Measurements from ENCODE around the gene WDR76. TPM values are rescaled to one million over a fixed set of nuclear protein-coding genes. Genes with fewer than 3 reads are reported as not detected.
"Not testable (repeated sequence)": the region's sequence is repeated elsewhere in the genome, so short reads cannot be mapped to it uniquely, and the experiment has no call there.

WDR76 gene
- total RNA-seq, 1 experiment from 2014 or later = 69.1 TPM

DNA sequence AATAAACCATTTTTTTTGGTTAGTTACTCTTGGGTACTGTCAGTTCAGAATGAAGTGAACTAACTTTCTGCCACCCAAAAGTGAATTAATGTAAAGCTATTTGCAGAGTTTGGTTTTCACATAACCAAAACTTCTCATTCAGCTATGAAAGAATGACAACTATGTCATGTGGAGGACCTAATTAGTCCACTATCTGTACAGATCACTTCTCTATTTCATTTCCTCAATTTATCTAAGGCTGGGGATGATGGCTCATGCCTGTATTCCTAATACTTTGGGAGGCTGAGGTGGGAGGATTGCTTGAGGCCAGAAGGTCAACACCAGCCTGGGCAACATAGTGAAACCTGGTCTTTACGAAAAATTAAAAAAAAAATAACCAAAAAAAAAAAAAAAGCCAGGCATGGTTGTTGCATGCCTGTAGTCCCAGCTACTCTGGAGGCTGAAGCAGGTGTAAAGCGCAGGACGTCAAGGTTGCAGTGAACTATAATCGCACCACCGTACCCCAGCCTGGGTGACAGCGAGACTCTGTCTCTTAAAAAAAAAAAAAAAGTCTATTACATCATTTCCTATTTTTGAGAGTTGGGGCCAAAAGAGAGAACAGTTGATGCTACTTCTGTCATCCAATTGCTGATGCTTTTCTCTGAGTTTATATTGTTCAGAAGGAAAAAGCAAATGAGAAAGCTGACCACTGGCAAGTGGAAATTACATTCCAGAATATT, 17.7 kb upstream of the WDR76 start:
- in situ Hi-C loops (cut with HindIII; ENCODE audit: low sequenced_read_pairs) = no loop called here
- DNase-seq (ENCODE audit: low spot score) = no peak

DNA sequence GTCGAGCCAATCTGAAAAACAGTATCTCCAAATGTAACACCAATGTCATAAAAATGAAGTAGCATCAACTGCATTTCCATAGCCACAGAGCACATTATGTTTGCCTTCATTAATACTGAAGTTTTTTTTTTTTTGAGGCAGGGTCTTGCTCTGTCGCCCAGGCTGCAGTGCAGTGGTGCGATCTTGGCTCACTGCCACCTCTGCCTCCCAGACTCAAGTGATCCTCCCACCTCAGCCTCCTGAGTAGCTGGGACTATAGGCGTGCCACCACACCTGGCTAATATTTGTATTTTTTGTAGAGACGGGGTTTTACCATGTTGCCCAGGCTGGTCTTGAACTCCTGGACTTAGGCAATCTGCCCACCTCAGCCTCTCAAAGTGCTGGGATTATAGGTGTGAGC, 11.7 kb upstream of the WDR76 start:
- in situ Hi-C loops (cut with HindIII; ENCODE audit: low sequenced_read_pairs); DNase-seq (ENCODE audit: low spot score): not testable (repeated sequence)

DNA sequence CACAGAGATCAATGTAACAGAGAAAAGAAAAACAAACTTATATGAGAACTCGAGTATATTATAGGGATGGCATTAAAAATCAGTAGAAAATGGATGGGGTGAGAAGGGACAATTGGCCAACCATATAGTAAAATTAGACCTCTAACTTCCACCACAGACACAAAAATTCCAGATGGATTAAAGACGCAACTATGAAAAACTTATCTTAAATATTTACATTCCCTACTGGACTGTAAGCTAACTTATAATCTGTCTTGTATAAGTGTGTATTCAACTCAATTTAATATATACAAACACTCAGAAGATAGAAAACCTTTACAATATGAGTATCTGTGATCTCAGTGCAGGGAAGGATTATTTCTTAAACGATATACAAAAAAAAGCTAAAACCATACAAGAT, 5.3 kb upstream of the WDR76 start:
- DNase-seq (ENCODE audit: low spot score) = no peak
- in situ Hi-C loops (cut with HindIII; ENCODE audit: low sequenced_read_pairs) = no loop called here

DNA sequence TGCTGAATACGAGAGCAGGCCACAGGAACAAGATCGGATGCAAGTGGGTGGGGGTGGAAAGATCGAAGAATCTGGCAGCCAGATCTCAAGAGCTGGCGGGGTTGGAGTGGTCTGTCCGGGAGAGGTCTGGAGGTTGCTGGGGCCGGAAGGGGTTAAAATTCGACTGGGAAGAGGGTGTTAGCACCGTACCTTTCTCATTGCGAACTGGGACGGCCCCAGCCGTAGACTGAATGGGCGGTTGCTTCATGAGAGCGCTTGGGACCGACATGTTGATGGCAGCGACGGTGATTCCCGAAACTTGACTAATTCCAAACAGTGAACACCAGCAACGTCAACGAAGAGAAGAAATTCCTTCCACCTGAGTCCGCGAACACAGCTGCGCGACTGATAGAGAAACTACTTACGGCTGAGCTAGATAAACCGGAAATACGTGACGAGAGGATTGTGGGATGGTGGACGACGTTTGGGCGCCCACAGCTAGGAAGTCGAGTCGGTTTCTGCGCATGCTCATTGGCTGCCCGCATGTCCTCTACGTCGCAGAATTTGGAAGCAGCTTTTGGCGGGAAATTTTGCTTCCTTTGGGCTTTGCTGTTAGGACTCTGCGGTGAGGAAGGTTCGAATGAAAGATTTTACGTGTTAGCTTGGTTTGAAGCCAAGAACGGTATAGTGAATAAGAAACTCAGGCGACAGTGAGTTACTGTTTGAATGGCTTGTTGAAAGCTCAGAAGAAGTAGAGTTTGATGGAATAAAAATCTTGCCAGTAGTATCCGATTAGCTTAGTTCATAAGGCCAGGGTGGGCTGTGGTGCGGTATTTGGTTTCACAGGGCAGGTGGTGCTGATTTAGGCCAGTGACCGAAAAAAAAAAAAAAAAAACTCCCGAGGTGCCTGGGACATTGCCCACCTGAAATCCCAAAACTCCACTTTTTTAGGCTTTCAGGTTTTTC, 2.2 kb upstream of the WDR76 start, which contains the start of gene MFAP1:
Gene MFAP1, minus strand, starts transcription at position 389 of the 945 bp plus-strand sequence. Its CDS starts 121 bp downstream, at position 268.
- in situ Hi-C loops (cut with HindIII; ENCODE audit: low sequenced_read_pairs) = no loop called here
- peak; percentile 99 for DNase-seq (ENCODE audit: low spot score)

DNA sequence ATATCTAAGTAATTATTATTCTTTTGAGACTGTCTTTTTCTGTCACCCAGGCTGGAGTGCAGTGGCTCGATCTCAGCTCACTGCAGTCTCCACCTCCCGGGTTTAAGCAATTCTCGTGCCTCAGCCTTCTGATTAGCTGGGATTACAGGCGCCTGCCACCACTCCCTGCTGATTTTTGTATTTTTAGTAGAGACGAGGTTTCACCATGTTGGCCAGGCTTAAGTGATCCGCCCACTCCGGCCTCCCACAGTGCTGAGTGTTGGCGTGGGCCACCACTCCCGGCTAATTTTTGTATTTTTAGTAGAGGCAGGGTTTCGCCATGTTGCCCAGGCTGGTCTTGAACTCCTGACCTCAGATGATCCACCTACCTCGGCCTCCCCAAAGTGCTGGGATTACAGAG, 1.5 kb upstream of the WDR76 start:
- in situ Hi-C loops (cut with HindIII; ENCODE audit: low sequenced_read_pairs); DNase-seq (ENCODE audit: low spot score): not testable (repeated sequence)

DNA sequence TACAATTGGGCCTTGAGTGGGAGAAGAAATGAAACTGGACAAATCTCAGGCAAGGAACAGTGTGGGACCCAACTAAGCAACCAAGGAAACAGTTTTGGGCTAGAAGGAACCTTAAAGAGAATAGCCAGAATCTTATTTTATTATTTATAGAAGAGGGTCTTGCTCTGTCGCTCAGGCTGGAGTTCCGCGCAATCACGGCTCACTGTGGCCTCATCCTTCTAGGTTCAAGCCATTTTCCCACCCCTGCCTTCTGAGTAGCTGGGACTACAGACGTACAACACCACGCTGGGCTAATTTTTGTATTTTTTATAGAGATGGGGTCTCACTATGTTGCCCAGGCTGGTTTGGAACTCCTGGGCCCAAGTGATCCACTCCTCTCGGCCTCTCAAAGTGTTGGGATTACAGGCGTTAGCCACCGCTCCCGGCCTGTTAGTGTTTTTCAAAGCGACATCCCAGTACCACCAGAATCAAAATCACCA, 734 bp upstream of the WDR76 start:
- in situ Hi-C loops (cut with HindIII; ENCODE audit: low sequenced_read_pairs) = no loop called here
- no peak for DNase-seq (ENCODE audit: low spot score)

DNA sequence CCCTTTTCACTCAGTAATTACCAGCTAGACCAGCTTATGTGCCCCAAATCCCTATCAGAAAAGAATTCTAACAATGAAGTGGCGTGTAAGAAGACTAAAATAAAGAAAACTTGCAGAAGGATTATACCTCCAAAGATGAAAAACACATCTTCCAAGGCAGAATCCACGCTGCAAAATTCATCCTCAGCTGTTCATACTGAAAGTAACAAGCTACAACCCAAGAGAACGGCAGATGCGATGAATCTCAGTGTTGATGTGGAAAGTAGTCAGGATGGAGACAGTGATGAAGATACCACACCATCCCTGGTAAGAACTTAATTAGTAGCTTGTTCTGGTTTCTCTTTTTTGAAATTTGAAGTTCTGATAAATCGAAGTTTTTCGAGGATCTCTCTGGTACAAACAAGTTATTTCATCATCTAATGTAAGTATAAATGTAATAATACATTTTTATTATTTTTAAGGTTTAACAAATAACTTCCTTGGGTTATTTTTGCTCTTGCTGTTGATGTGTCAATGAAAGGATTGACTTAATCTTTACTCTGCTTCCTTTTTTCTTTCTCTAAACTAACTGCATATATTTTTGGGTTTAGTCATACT, 1.4 kb downstream of the WDR76 start:
- in situ Hi-C loops (cut with HindIII; ENCODE audit: low sequenced_read_pairs) = no loop called here
- DNase-seq (ENCODE audit: low spot score) = peak; percentile 57

DNA sequence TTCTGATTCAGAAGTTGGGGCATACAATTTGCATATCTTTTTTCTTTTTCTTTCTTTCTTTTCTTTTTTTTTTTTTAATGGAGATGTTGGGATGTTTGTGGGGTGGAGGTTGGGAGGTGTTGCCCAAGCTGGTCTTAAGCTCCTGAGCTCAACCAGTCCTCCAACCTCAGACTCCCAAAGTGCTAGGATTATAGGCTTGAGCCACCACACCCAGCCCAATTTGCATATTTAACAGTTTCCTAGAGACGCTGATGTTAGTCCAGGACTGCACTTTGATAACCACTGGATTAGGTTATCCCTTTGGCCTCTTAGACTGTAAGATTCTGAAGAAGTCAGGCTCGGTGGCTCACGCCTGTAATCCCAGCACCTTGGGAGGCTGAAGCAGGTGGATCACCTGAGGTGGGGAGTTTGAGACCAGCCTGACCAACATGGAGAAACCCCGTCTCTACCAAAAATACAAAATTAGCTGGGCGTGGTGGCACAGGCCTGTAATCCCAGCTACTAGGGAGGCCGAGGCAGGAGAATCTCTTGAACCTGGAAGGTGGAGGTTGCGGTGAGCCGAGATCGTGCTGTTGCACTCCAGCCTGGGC, 3.2 kb downstream of the WDR76 start:
- DNase-seq (ENCODE audit: low spot score); in situ Hi-C loops (cut with HindIII; ENCODE audit: low sequenced_read_pairs): not testable (repeated sequence)

DNA sequence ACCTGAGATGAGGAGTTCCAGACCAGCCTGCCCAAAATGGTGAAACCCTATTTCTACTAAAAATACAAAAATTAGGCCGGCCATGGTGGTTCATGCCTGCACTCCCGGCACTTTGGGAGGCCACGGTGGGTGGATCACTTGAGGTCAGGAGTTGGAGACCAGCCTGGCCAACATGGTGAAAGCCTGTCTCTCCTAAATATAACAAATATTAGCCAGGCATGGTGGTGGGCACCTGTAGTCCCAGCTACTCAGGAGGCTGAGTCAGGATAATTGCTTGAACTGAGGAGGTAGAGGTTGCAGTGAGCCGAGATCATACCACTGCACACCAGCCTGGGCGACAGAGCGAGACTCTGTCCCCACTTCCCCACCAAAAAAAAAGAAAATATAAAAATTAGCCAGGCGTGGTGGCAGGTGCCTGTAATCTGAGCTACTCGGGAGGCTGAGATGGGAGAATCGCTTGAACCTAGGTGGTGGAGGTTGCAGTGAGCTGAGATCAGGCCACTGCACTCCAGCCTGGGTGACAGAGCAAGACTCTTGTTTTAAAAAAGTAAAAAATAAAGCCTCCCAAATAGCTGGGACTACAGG, 4.0 kb downstream of the WDR76 start:
- in situ Hi-C loops (cut with HindIII; ENCODE audit: low sequenced_read_pairs); DNase-seq (ENCODE audit: low spot score): not testable (repeated sequence)

DNA sequence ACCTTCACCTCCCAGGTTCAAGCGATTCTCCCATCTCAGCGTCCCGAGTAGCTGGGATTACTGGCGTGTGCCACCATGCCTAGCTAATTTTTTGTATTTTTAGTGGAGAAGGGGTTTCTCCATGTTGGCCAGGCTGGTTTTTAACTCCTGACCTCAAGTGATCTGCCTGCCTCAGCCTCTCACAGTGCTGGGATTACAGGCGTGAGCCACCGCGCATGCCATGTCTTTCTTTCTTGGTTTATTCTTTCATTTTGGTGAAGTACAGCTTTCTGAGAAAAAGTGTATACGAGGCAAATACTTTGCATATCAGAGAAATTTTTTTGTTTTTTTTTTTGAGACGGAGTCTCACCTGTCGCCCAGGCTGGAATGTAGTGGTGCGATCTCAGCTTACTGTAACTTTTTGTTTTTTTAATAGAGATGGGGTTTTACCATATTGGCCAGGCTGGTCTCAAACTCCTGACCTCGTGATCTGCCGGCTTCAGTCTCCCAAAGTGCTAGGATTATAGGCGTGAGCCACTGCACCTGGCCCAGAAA, 4.8 kb downstream of the WDR76 start:
- DNase-seq (ENCODE audit: low spot score); in situ Hi-C loops (cut with HindIII; ENCODE audit: low sequenced_read_pairs): not testable (repeated sequence)

DNA sequence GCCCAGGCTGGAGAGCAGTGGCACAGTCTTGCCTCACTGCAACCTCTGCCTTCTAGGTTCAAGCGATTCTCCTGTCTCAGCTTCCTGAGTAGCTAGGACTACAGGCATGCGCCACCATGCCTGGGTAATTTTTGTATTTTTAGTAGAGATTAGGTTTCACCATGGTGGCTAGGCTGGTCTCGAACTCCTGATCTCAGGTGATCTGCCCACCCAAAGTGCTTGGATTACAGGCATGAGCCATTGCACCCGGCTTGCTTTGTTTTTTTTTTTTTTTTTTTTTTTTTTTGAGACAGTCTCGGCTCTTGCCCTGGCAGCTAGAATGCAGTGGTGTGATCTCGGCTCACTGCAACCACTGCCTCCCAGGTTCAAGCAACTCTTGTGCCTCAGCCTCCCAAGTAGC, 5.7 kb downstream of the WDR76 start:
- DNase-seq (ENCODE audit: low spot score); in situ Hi-C loops (cut with HindIII; ENCODE audit: low sequenced_read_pairs): not testable (repeated sequence)

DNA sequence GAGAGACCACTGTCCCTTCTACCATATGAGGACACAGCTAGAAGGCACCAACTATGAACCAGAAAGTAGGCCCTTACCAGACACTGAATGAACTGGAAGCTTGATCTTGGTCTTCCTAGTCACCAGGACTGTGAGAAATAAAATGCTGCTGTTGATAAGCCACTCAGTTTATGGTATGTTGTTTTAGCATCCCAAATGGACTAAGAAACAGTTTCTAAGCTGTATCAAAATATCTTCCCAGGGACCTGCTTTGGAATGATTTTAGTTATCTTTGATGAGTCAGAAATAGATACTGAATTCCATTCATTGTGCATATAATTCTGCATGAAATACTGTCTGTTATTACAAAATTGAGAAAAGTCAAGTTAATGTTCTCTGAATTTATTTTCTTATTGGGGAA, 18.6 kb downstream of the WDR76 start:
- no peak for DNase-seq (ENCODE audit: low spot score)
- in situ Hi-C loops (cut with HindIII; ENCODE audit: low sequenced_read_pairs) = no loop called here

DNA sequence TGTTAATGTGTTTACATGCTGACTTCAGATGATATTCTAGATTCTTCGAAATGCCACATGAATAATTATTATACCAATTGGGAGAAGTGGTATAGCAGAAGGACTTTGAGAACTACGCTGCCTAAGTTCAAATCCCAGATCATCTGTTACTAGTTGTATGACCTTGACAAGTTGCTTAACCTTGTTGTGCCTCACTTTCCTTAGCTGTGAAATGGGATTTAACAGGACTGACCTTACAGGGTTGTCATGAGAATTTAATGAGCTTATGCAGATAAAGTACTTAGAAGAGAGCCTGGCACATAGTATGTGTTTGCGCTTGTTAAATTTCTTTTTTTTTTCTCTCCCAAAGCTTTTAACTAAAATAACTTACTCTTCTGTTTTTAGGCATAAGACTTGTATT, 24.4 kb downstream of the WDR76 start:
- in situ Hi-C loops (cut with HindIII; ENCODE audit: low sequenced_read_pairs) = no loop called here
- DNase-seq (ENCODE audit: low spot score) = no peak

DNA sequence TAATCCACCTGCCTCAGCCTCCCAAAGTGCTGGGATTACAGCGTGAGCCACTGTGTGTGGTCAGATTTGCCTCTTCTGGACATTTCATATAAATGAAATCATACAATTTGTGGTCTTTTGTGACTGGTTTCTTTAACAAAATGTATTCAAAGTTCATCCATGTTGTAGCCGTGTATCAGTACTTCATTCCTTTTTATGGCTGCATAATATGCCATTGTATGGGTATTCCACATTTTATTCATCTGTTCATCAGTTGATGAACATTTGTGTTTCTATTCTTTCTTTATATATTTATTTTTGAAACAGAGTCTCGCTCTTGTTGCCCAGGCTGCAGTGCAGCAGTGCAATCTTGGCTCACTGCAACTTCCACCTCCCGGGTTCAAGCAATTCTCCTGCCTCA, 25.8 kb downstream of the WDR76 start:
- in situ Hi-C loops (cut with HindIII; ENCODE audit: low sequenced_read_pairs) = no loop called here
- DNase-seq (ENCODE audit: low spot score) = no peak

DNA sequence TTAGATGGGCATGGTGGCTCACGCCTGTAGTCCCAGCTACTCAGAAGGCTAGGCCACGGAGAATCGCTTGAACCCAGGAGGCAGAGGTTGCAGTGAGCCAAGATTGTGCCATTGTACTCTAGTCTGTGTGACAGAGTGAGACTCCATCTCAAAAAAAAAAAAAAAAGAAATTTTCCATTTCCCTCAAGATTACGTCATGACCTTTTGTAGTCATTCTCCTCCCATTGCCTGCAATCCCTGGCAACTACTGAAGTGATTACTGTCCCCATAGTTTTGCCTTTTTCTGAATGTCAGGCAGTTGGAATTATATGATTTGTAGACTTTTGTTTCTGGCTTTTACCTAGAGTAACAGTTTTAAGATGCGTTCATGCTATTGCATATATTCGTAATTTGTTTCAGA, 28.0 kb downstream of the WDR76 start:
- in situ Hi-C loops (cut with HindIII; ENCODE audit: low sequenced_read_pairs) = no loop called here
- no peak for DNase-seq (ENCODE audit: low spot score)

DNA sequence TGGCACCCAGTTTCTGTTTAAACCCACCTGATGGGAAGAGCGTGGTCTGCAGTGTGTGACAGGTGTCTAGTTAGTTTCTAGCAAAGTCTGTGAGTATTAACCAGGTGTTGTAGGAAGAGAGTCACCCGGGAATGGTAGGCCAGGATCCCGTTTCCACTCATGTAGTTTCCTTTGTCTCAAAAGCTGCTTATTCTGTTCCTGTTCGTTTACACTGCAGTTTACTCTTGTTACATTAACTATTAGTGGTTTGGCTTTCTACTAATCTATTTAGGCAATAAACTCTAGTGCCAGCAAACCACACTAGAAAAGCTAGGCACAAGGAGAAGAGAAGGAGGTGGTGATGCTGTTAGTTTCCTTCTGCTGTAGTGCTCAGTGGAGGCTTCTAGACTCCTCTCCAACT, 32.7 kb downstream of the WDR76 start:
- no peak for DNase-seq (ENCODE audit: low spot score)
- in situ Hi-C loops (cut with HindIII; ENCODE audit: low sequenced_read_pairs) = no loop called here

DNA sequence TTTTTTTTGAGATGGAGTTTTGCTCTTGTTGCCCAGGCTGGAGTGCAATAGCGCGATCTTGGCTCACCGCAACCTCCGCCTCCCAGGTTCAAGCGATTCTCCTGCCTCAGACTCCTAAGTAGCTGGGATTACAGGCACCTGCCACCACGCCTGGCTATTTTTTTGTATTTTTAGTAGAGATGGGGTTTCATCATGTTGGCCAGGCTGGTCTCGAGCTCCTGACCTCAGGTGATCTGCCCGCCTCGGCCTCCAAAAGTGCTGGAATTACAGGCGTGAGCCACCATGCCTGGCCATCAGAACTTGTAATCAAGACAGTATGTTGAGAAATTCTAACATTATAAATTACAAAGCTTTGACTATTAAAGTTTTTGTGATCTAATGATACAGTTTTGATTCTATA, 39.8 kb downstream of the WDR76 start:
- DNase-seq (ENCODE audit: low spot score) = not testable (repeated sequence)

DNA sequence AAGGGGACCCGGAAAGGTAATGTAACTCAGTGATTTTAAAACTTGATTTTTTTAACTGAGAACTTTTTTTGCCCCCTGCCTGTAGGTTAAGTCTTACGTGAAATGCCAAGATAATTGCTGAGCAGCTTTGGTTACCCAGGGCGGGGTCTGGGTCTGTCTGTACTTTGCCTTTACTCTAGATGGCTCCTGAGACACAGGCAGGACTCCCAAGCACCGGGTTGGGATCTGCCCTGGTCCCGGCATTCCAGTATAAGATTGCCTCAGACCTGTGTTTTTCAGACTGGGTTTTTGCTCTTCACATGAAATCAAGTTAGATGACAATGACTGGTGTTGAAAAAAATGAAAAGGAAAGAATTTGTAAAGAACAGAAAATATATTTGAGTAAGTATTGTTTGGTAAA, 40.3 kb downstream of the WDR76 start:
- in situ Hi-C loops (cut with HindIII; ENCODE audit: low sequenced_read_pairs) = loop anchor here (10.0 kb wide), 1 partner anchor 92 kb away; the partner anchor contains the start of gene ELL3
- DNase-seq (ENCODE audit: low spot score) = no peak

More for the DNA sequence above, 39.8 kb downstream of the WDR76 start:
- in situ Hi-C loops (cut with HindIII; ENCODE audit: low sequenced_read_pairs) = loop anchor here (10.0 kb wide), 1 partner anchor 92 kb away; the partner anchor contains the start of gene ELL3
